HepG2 (cell line): ENCODE results near the gene PPP1R18. TPM values are rescaled to one million over a fixed set of nuclear protein-coding genes. Genes with fewer than 3 reads are reported as not detected.
A peak's percentile ranks its signal among the peaks of the same experiment; 100 is the strongest.

ENCODE experiments used
- AKNA ChIP-seq: sonication (generic); formaldehyde crosslinking; IDR thresholded peaks from 2 replicates; pipeline ENCODE4 v1.4.0; 2020; ENCODE audit warnings: missing genetic modification reagents, borderline replicate concordance
- FIP1L1 ChIP-seq: fragments of 200-400 bp; formaldehyde crosslinking; IDR thresholded peaks from 2 replicates; pipeline ENCODE4 v1.6.1; 2018; ENCODE audit warnings: low read depth, mild to moderate bottlenecking, low read length, moderate library complexity, borderline replicate concordance; ENCODE audit not compliant: insufficient read depth
- HNRNPL ChIP-seq: fragments of 200-400 bp; formaldehyde crosslinking; IDR thresholded peaks from 2 replicates; pipeline ENCODE4 v1.6.1; 2017; ENCODE audit warnings: mild to moderate bottlenecking, low read depth, low read length
- KLF16 ChIP-seq, 2 experiments: sonication (generic) in 1 of 2; formaldehyde crosslinking in 1 of 2; IDR thresholded peaks; 2 replicates each; pipeline versions ENCODE4 v1.6.1 to v1.8.0; 2016 to 2023; ENCODE audit warnings: missing genetic modification reagents in 2 of 2, missing compliant biosample characterization in 1 of 2
- RBM39 ChIP-seq: fragments of 200-400 bp; formaldehyde crosslinking; IDR thresholded peaks from one replicate; pipeline ENCODE4 v1.6.1; 2018; ENCODE audit warnings: antibody characterized with exemption, mild to moderate bottlenecking, low read depth, low read length; ENCODE audit not compliant: poor library complexity, severe bottlenecking
- SPEN ChIP-seq: sonication (generic); formaldehyde crosslinking; IDR thresholded peaks from 2 replicates; pipeline ENCODE4 v1.5.1; 2020; ENCODE audit warnings: low read depth, mild to moderate bottlenecking, missing genetic modification reagents
- YY1 ChIP-seq: IDR thresholded peaks from 2 replicates; pipeline ENCODE4 v1.6.1; 2011; ENCODE audit warnings: low read length, low read depth, moderate library complexity, mild to moderate bottlenecking; ENCODE audit not compliant: insufficient read depth, insufficient replicate concordance
- ZBTB33 ChIP-seq: sonication (generic); formaldehyde crosslinking; IDR thresholded peaks from 2 replicates; pipeline ENCODE4 v1.4.0; 2020; ENCODE audit warnings: missing genetic modification reagents
- ZBTB8A ChIP-seq: sonication (generic); formaldehyde crosslinking; IDR thresholded peaks from 2 replicates; pipeline ENCODE4 v1.4.0; 2020; ENCODE audit warnings: mild to moderate bottlenecking, low read depth, missing genetic modification reagents, borderline replicate concordance
- polyA plus RNA-seq, 8 experiments: library from polyadenylated mRNA; depleted of rRNA in 3 of 8; stranded (reverse) in 7 of 8; unstranded in 1 of 8; fragments of >200 nt; fragmentation: Illumina TruSeq in 4 of 8; extraction: Trizol in 4 of 8; gene quantifications; 2 replicates each; pipeline versions ENCODE4 v1.2.1 to v1.2.3, GENCODE V29; 2011 to 2016; ENCODE audit warnings: low read depth in 4 of 8, missing spikeins in 1 of 8, mixed read lengths in 1 of 8; ENCODE audit not compliant: insufficient read depth in 1 of 8
- total RNA-seq, 5 experiments: library from RNA; depleted of rRNA; stranded (reverse); fragments of >200 nt; fragmentation: Illumina TruSeq; extraction: Trizol; gene quantifications; 2 replicates each; pipeline ENCODE4 v1.2.3, GENCODE V29; 2016; ENCODE audit warnings: low read depth in 1 of 5
- TF ChIP-seq, protein P1 (sequence below): sonication (generic); formaldehyde crosslinking; IDR thresholded peaks from 2 replicates; pipeline ENCODE4 v1.5.1; 2020; ENCODE audit warnings: mild to moderate bottlenecking, missing genetic modification reagents, borderline replicate concordance

PPP1R18 gene
- total and polyA plus RNA-seq, 2 of the 13 experiments (the other 11 are each of a cell fraction or from before 2014, with no cell fraction given): 4.9 to 9.2 TPM

DNA sequence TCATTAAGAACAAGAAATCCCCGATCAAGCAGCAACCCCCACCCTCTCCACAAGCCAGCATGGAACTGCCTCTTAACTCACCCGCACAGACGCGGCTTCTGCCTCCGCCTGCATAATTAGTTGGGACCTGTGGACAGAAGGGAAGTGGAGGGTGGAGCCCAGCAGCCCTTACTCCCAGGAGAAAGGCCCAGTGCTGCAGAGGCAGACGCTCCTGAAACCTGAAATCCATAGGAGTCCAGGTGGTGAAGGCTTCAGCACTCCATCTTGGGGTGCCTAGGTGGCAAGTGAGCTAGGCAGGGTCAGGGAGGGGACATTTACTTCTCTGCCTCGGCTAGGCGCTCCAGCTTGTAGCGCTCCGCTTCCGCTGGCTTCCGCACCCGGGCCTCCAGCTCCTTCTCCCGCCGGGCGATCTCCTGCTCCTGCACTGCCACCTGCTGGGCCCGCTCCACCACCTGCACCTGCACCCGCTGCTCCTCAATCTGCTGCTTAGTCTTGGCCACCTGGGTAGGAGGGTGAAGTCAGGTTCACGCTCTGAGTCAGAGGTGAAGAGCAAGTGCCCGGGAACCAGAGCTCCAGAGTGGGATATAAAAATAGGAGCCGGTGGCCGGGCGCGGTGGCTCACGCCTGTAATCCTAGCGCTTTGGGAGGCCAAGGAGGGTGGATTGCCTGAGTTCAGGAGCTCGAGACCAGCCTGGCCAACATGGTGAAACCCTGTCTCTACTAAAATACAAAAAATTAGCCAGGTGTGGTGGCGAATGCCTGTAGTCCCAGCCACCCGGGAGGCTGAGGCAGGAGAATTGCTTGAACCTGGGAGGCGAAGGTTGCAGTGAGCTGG lies 44.4 kb upstream of the PPP1R18 start (continued):
- TF ChIP-seq ZBTB33 (CRISPR knock-in tag) (peak; percentile 100), KLF16 (CRISPR knock-in tag; IDR thresholded peaks at IDR 0.05) (no peak), ZBTB8A (CRISPR knock-in tag) (no peak), RBM39 (peak; percentile 30), AKNA (CRISPR knock-in tag) (no peak), FIP1L1 (no peak), YY1 (no peak), SPEN (peak; percentile 51; the same call in 1 of the 2 replicates), HNRNPL (0 out of 2 replicates have a peak, but pooled peaks have one; percentile 53)
- TF ChIP-seq, protein P1, sequence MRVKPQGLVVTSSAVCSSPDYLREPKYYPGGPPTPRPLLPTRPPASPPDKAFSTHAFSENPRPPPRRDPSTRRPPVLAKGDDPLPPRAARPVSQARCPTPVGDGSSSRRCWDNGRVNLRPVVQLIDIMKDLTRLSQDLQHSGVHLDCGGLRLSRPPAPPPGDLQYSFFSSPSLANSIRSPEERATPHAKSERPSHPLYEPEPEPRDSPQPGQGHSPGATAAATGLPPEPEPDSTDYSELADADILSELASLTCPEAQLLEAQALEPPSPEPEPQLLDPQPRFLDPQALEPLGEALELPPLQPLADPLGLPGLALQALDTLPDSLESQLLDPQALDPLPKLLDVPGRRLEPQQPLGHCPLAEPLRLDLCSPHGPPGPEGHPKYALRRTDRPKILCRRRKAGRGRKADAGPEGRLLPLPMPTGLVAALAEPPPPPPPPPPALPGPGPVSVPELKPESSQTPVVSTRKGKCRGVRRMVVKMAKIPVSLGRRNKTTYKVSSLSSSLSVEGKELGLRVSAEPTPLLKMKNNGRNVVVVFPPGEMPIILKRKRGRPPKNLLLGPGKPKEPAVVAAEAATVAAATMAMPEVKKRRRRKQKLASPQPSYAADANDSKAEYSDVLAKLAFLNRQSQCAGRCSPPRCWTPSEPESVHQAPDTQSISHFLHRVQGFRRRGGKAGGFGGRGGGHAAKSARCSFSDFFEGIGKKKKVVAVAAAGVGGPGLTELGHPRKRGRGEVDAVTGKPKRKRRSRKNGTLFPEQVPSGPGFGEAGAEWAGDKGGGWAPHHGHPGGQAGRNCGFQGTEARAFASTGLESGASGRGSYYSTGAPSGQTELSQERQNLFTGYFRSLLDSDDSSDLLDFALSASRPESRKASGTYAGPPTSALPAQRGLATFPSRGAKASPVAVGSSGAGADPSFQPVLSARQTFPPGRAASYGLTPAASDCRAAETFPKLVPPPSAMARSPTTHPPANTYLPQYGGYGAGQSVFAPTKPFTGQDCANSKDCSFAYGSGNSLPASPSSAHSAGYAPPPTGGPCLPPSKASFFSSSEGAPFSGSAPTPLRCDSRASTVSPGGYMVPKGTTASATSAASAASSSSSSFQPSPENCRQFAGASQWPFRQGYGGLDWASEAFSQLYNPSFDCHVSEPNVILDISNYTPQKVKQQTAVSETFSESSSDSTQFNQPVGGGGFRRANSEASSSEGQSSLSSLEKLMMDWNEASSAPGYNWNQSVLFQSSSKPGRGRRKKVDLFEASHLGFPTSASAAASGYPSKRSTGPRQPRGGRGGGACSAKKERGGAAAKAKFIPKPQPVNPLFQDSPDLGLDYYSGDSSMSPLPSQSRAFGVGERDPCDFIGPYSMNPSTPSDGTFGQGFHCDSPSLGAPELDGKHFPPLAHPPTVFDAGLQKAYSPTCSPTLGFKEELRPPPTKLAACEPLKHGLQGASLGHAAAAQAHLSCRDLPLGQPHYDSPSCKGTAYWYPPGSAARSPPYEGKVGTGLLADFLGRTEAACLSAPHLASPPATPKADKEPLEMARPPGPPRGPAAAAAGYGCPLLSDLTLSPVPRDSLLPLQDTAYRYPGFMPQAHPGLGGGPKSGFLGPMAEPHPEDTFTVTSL (CRISPR knock-in tag): no peak
